LoVo (cell line): ENCODE results near the gene SMDT1.

ENCODE experiments used
- DNase-seq: peaks from one replicate; pipeline ENCODE4 v3.0.0-alpha.2; 2016; ENCODE audit warnings: low spot score

The SMDT1 gene

GRCh38 chr22:42079319-42080251, at the start of gene SMDT1:
Gene SMDT1, plus strand, starts transcription at chr22:42079700. Its CDS starts 69 bp downstream, at chr22:42079769.
- peak; percentile 98 for DNase-seq

- DNase-seq = no peak
Measured at GRCh38 chr22:42033263-42034181, 46.0 kb upstream of the SMDT1 start.

DNA sequence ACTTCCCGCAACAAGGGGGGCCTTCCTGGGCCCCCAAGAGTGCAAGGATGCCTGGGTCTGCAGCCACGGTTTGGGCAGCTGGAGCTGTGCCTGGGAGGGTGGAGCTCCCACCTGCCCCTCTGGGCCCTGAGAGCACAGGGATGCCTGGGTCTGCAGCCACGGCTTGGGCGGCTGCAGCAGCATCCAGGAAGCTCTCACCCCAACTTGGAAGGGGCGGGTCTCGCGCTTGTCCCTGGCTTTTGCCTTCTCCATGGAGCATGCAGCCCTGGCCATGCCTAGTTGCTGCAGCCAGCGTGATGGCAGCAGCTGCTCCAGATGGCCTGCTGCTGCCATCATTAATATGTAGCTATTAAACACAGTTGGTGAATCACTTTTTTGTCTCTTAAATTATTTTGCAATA, 44.2 kb upstream of the SMDT1 start:
- no peak for DNase-seq

- no peak for DNase-seq
Measured at GRCh38 chr22:42039271-42039670, 40.2 kb upstream of the SMDT1 start.

DNA sequence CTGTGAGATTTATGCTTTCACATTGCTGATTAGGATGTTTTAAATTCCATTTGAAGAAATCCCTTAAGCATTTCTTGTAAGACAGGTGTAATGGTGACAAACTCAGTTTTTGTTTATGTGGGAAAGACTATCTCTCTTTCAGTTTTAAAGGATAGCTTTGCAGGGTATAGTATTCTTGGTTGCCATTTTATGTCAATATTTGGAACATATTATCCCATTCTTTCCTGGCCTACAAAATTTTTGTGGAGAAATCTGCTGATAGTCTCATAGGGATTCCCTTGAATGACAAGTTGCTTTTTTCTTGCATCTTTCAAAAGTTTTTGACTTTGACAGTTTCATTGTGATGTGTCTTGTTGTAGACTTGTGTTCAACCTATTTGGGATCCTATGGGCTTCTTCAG, 37.7 kb upstream of the SMDT1 start:
- no peak for DNase-seq

DNA sequence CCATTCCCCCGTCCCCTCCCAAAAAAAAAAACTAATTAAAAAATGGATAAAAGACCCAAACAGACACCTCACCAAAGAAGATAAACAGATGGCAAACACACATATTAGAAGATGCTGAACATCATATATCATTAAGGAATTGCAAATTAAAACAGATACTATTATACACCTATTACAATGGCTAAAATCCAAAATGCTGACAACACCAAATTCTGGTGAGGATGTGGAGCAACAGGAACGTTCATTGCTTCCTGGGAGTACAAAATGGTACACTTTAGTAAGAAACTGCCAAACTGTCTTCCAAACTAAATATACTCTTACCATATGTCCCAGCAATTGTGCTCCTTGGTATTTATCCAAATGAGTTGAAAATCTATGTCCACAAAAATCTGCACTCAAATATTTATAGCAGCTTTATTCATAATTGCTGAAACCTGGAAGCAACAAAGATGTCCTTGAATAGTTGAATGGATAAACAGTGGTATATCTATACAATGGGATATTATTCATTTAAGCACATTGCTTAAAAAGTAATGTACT, 28.8 kb upstream of the SMDT1 start:
- no peak for DNase-seq

DNA sequence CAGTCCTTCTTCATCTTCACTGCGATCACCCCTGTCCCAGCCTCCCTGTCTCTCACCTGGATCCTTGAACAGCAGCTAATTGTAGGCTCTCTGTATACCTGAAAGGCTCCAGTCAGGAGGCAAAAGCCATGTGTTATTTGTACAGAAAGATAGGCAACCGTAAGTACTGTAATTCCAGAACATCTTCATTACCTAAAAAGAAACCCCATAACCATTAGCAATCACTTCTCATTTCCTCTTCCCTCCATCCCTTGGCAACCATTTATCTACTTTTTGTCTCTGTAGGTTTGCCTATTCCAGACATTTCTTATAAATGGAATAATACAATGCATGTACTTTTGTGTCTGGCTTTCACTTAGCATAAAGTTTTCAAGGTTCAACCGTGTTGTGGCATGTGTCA, 26.7 kb upstream of the SMDT1 start:
- no peak for DNase-seq

- no peak for DNase-seq
Measured at GRCh38 chr22:42056757-42057511, 22.6 kb upstream of the SMDT1 start.

DNA sequence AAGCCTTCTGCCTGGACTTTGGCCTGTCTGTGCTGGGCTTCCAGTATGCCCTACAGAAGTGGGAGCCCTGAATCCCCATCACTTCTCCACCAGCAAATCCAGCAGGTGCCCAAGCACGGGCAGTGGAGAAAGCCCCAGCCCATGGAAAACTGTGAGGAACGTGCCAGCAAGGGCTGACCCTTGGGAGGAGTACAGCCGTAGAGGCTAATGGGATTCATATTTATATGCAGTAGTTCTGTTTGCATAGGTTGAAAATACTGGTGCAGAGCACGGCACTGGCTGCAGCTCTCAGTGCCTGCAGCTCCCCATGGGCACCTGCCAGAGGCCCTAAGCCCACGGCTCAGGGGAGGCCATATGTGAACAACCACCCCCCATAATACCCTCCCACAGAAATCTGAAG, 19.0 kb upstream of the SMDT1 start:
- no peak for DNase-seq

GRCh38 chr22:42061041-42061440, 18.5 kb upstream of the SMDT1 start:
- no peak for DNase-seq

GRCh38 chr22:42062506-42063170, 16.9 kb upstream of the SMDT1 start:
- DNase-seq = no peak

- DNase-seq = no peak
Measured at GRCh38 chr22:42064629-42065028, 14.9 kb upstream of the SMDT1 start.

GRCh38 chr22:42065438-42066125, 13.9 kb upstream of the SMDT1 start:
- DNase-seq = no peak

GRCh38 chr22:42066126-42066761, 13.3 kb upstream of the SMDT1 start:
- DNase-seq = no peak

DNA sequence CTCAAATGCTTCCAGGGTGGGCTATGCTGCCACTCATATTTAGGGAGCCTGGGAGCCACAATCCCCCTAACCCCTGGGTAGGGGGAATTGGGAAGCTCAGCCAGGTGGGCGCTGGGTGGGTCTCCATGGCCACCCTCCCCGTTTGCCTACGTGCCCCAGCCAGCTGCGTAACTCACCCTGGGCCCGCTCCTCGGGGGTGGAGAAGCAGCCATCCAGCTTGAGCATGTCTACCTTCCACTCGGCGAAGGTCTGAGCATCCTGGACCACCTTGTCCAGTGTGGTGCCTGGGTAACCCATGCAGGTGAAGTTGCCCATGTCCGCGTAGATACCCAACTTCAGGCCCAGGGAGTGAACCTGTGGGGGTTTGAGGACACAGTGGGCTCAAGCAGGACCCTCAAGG, 12.6 kb upstream of the SMDT1 start:
- DNase-seq = no peak

DNA sequence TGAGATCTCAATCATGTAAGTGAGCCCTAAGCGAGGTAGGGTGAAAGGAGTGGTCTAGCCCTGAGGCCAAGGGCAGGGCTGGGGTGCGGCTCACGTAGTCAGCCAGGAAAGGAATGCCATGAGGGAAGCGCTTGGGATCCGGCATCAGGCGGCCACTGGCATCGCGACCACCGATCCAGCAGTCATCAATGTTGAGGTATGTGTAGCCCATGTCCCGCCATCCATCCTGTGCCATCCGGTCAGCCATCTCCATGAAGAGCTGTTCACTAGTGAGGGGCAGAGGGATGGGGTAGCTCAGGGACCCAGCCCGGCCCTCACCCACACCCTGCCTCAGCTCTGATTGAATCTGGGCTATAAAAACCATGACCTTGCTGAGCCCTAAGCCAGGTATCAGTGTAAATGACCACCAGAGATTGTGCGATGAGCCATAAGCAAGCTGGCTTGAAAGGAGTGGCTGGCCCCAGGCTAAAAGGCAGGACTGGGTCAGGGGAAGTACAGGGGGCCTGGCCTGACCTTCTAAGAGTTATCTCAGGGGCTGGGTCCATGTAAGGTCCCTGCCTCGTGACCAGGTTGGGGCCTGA, 11.7 kb upstream of the SMDT1 start:
- no peak for DNase-seq

DNA sequence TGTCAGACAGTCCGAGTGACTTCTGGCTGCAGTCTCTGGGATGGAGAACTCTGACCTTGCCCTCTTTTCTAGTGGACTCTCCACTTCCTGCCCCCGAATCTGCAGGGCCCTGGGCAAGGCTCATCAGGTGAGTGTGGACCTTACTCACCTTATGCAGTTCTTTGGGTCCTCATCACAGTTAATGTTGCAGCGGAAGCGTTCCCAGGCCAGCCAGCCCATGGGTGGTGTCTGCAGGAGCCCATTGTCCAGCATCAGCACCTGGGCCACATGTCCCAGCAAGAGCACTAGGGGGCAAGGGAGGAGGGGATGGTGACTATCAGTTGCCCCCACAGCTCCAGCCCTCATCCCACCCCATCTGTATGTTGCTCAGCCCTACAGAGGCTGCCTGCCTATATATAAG, 11.2 kb upstream of the SMDT1 start:
- no peak for DNase-seq

DNA sequence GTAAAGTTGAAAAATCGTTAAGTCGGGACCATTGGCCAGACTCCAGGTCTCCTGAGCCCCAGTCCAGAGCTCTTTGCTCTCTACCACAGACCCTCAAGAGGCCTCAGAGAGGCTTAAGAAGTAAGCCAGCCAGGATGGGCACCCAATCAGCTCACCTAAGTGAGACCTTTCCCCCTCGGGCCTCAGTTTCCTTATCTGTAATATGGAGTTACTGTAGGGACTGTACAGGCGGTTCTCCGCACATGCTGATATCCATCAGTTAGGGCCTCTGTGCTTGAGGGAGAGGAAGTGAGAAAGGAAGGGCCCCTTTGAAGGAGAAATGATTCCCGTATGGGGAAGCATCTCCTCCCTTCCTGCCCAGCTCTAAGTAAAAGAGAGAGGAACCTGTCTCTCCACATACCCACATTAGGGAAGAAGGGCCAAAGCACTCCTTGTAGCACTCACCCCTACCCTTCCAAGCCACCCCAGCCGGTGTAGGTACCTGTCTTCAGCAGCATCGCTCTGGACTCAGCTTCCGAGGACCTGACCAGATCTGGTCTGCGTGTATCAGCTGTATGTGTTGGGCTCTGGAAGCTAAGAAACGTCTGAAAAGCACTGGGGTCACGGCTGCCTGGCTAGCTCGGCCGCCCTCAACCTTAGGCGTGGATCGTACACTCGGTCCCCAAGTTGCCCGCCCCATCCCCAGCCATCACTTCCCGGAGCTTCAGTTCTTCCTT, 9.5 kb upstream of the SMDT1 start:
- DNase-seq = no peak
